SK-N-DZ (cell line): ENCODE measurements around the gene SLF2.

Experiments
- DNase-seq: peaks from one replicate; pipeline ENCODE4 v3.0.0-alpha.2; 2015; ENCODE audit warnings: low spot score
- small RNA-seq, 2 experiments: library from RNA; depleted of rRNA; stranded (forward); fragments of <200 nt; gene quantifications; one replicate each; pipeline ENCODE3, GENCODE V24; 2014

The SLF2 gene

GRCh38 chr10:101011517-101012423 lies 99.0 kb downstream of the SLF2 start:
- peak; percentile 79 for DNase-seq

- peak; percentile 90 for DNase-seq
Observed at GRCh38 chr10:101012525-101013364, 100.0 kb downstream of the SLF2 start.

- no peak for DNase-seq
Observed at GRCh38 chr10:101013365-101013825, 100.6 kb downstream of the SLF2 start.

DNA sequence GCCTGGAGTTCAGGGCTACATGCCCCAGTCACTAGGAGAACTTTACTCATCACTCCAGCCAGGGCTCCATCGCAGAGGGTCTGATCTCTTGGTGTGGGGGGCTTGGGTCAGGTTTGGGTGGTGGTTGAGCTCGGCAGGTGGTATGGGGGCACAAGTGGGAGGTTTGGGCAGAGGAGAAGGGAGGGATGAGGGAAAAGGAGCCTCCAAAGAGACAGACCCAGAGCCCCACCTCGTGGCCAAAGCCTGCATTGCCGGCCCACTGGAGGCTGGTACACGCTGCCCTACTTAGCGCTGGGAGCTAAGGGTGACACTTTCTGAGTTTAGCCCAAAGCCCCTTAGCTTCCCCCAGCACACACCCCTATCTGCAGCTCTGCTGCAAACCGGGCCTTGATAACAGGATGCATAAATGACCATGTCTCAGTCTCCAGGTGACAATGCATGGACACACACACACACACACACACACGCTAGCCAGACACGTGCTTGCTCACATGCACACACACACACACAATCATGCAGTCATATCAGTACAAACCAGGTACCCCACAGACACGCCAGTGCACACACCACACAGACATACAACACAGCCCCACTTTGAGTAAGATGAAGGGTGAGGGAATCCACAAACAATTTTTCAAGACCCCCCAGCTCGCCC lies 101.6 kb downstream of the SLF2 start:
- DNase-seq, result peak; percentile 69

Small RNA genes lying within 50 kb of the gene (small RNA-seq; reads per million reads assigned to genes)
- gene MIR608, result 0 reads per million in 2 experiments
- 0 reads per million in 2 experiments for gene RF00019
